ENCODE measurements around the gene ZMIZ2. TPM values are rescaled to one million over a fixed set of nuclear protein-coding genes. Genes with fewer than 3 reads are reported as not detected.

The ZMIZ2 gene
- total and polyA plus RNA-seq, 9 of the 15 experiments (the other 6 are each of a cell fraction or from before 2014, with no cell fraction given), result 0.13 to 40.3 (median 4.9) TPM

GRCh38 chr7:44797329-44798258 is 48.9 kb downstream of the ZMIZ2 start (continued):
- TF ChIP-seq SIX5 (IDR thresholded peaks at IDR 0.05; ENCODE audit: borderline replicate concordance in 1 of 2, insufficient read depth in 1 of 2, low read depth in 1 of 2, low read length in 2 of 2) (no peak), ZBTB43 (CRISPR knock-in tag; IDR thresholded peaks at IDR 0.05) (no peak), CHD7 (IDR thresholded peaks at IDR 0.05; ENCODE audit: low read depth, low read length) (no peak), PKNOX1 (IDR thresholded peaks at IDR 0.05) (no peak), EP400 (IDR thresholded peaks at IDR 0.05) (peak; percentile 58)
- TF ChIP-seq, protein P1, sequence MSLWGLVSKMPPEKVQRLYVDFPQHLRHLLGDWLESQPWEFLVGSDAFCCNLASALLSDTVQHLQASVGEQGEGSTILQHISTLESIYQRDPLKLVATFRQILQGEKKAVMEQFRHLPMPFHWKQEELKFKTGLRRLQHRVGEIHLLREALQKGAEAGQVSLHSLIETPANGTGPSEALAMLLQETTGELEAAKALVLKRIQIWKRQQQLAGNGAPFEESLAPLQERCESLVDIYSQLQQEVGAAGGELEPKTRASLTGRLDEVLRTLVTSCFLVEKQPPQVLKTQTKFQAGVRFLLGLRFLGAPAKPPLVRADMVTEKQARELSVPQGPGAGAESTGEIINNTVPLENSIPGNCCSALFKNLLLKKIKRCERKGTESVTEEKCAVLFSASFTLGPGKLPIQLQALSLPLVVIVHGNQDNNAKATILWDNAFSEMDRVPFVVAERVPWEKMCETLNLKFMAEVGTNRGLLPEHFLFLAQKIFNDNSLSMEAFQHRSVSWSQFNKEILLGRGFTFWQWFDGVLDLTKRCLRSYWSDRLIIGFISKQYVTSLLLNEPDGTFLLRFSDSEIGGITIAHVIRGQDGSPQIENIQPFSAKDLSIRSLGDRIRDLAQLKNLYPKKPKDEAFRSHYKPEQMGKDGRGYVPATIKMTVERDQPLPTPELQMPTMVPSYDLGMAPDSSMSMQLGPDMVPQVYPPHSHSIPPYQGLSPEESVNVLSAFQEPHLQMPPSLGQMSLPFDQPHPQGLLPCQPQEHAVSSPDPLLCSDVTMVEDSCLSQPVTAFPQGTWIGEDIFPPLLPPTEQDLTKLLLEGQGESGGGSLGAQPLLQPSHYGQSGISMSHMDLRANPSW (CRISPR knock-in tag; IDR thresholded peaks at IDR 0.05), result no peak
